GM12878 (cell line): ENCODE results near the gene ZDHHC11. TPM values are rescaled to one million over a fixed set of nuclear protein-coding genes. Genes with fewer than 3 reads are reported as not detected.
"Not testable (repeated sequence)": the region's sequence is repeated elsewhere in the genome, so short reads cannot be mapped to it uniquely, and the experiment has no call there.

ENCODE experiments used
- ATAC-seq: fragments of 200-7000 bp; cut with Tn5 transposase; 3 replicates; pipeline ENCODE4 v1.9.1; 2020; ENCODE audit warnings: mild to moderate bottlenecking, moderate library complexity
- BruUV-seq: library from RNA; stranded (reverse); fragments of 400-500 nt; replicated peaks from 2 replicates; lab custom pipeline; 2021; lab: Mats Ljungman, UMichigan
- CTCF ChIA-PET: fragments of 300-600 bp; sonication (Branson Sonifier 250); formaldehyde crosslinking; extraction: SDS; loops from one replicate; lab custom pipeline; 2021; ENCODE audit warnings: inconsistent platforms; lab: Yijun Ruan, JAX
- POLR2A ChIA-PET: fragments of 350-600 bp; formaldehyde crosslinking; extraction: SDS; loops from one replicate; lab custom pipeline; 2021; ENCODE audit warnings: inconsistent platforms; lab: Charles Lee
- RAD21 ChIA-PET: fragments of 300-600 bp; sonication (Branson Sonifier 250); formaldehyde crosslinking; loops from one replicate; lab custom pipeline; 2023; ENCODE audit warnings: antibody characterized with exemption; ENCODE audit not compliant: unreplicated experiment; lab: Charles Lee
- SMC1A ChIA-PET: fragments of 300-600 bp; sonication (Branson Sonifier 250); formaldehyde crosslinking; loops from one replicate; lab custom pipeline; 2023; ENCODE audit not compliant: unreplicated experiment, uncharacterized antibody; lab: Charles Lee
- DNase-seq: peaks from one replicate; pipeline ENCODE4 v3.0.0-alpha.2; 2011; ENCODE audit warnings: low read depth, low spot score
- FAIRE-seq: peaks from 3 replicates; lab custom pipeline; 2011; peaks lifted over from hg19 to GRCh38; lab: Jason Lieb, UNC
- H2AFZ ChIP-seq: 2 replicates; pipeline ENCODE4 v1.6.0; 2011; ENCODE audit warnings: low read depth, low read length, control low read depth; ENCODE audit not compliant: control insufficient read depth
- H3K27ac ChIP-seq: 2 replicates; pipeline ENCODE4 v1.5.1; 2011; ENCODE audit warnings: control low read depth; ENCODE audit not compliant: control insufficient read depth, insufficient read depth
- H3K27me3 ChIP-seq, 2 experiments: replicated peaks in 1 of 2; 2 replicates each; pipeline versions ENCODE4 v1.6.0 to v1.6.1; 2011; ENCODE audit warnings: low read length in 1 of 2; ENCODE audit not compliant: control insufficient read depth in 2 of 2, insufficient read depth in 2 of 2
- H3K36me3 ChIP-seq, 2 experiments: 2 replicates each; pipeline ENCODE4 v1.5.1; 2011; ENCODE audit warnings: low read length in 1 of 2; ENCODE audit not compliant: control insufficient read depth in 2 of 2, insufficient read depth in 2 of 2
- H3K4me1 ChIP-seq: 2 replicates; pipeline ENCODE4 v1.6.1; 2011; ENCODE audit warnings: mild to moderate bottlenecking, low read length, moderate library complexity, mixed read lengths; ENCODE audit not compliant: control insufficient read depth, insufficient read depth
- H3K4me2 ChIP-seq: 2 replicates; pipeline ENCODE4 v1.6.0; 2011; ENCODE audit warnings: control low read depth; ENCODE audit not compliant: control insufficient read depth, insufficient read depth
- H3K4me3 ChIP-seq: fragments of 200-600 bp; sonication (generic); 2 replicates; pipeline ENCODE4 v1.5.1; 2016
- H3K79me2 ChIP-seq: 2 replicates; pipeline ENCODE4 v1.6.0; 2011; ENCODE audit warnings: low read length; ENCODE audit not compliant: control insufficient read depth, insufficient read depth
- H3K9ac ChIP-seq: 2 replicates; pipeline ENCODE4 v1.8.0; 2011; ENCODE audit warnings: low read length, control low read depth, mixed read lengths; ENCODE audit not compliant: control insufficient read depth, insufficient read depth
- H3K9me3 ChIP-seq: replicated peaks from 3 replicates; pipeline ENCODE4 v1.5.1; 2011; ENCODE audit warnings: mild to moderate bottlenecking, low read length; ENCODE audit not compliant: control insufficient read depth, insufficient read depth
- H4K20me1 ChIP-seq: 2 replicates; pipeline ENCODE4 v1.6.0; 2011; ENCODE audit not compliant: control insufficient read depth, insufficient read depth
- DPF2 ChIP-seq: fragments of 450-650 bp; IDR thresholded peaks from 2 replicates; pipeline ENCODE4 v1.6.1; 2017; ENCODE audit warnings: mild to moderate bottlenecking
- EP300 ChIP-seq, 2 experiments: fragments of 150-350 bp in 1 of 2; IDR thresholded peaks; 2 replicates each; pipeline ENCODE4 v1.6.1; 2011 to 2012; ENCODE audit warnings: low read depth in 2 of 2, low read length in 2 of 2, borderline replicate concordance in 1 of 2, improper control_type of control experiment in 1 of 2, inconsistent platforms in 1 of 2; ENCODE audit not compliant: control insufficient read depth in 1 of 2
- EZH2 ChIP-seq: IDR thresholded peaks from 2 replicates; pipeline ENCODE4 v1.6.1; 2012; ENCODE audit warnings: low read depth, mild to moderate bottlenecking, control low read depth, inconsistent platforms, low read length, borderline replicate concordance; ENCODE audit not compliant: control insufficient read depth
- IKZF1 ChIP-seq: fragments of 450-650 bp; conservative IDR thresholded peaks from 2 replicates; pipeline ENCODE4 v1.6.1; 2017; ENCODE audit warnings: antibody characterized with exemption, mild to moderate bottlenecking
- SRF ChIP-seq, 2 experiments: IDR thresholded peaks; 2 replicates each; pipeline ENCODE4 v1.6.1; 2011; ENCODE audit warnings: low read depth in 2 of 2, low read length in 2 of 2, mild to moderate bottlenecking in 1 of 2, moderate library complexity in 1 of 2
- ZZZ3 ChIP-seq: IDR thresholded peaks from 2 replicates; pipeline ENCODE4 v1.6.1; 2011; ENCODE audit warnings: low read depth; ENCODE audit not compliant: control insufficient read depth, insufficient read length
- WGBS: methylation state at CpG from one replicate; pipeline ENCODE4 v1.1.6; 2016; ENCODE audit warnings: low lambda C conversion rate; ENCODE audit not compliant: insufficient replicate concordance, insufficient coverage; ENCODE audit errors: missing lambda C conversion rate; 5-methylcytosine and 5-hydroxymethylcytosine counted together
- in situ Hi-C: fragments of 300-500 bp; cut with MboI; formaldehyde crosslinking; loops from 9 replicates; pipeline ENCODE4 v1.14.3; 2018; ENCODE audit warnings: mixed read lengths
- intact Hi-C: fragments of 100-400 bp; cut with micrococcal nuclease; formaldehyde crosslinking; loops from one replicate; pipeline ENCODE4 v1.14.2; 2022; ENCODE audit not compliant: unreplicated experiment
- polyA plus RNA-seq, 11 experiments: library from polyadenylated mRNA; depleted of rRNA in 4 of 11; unstranded in 6 of 11; stranded (reverse) in 5 of 11; fragments of >200 nt; fragmentation: Nextera tagmentation in 4 of 11; fragmentation: Illumina TruSeq in 1 of 11; extraction: Ambion mirVana in 4 of 11; extraction: Trizol in 1 of 11; gene quantifications; 1 replicate in 1 of 11; 2 replicates in 10 of 11; pipeline versions ENCODE4 v1.2.1 to v1.2.3, GENCODE V29; 2011 to 2016; ENCODE audit warnings: inconsistent platforms in 2 of 11, missing spikeins in 2 of 11, low read depth in 1 of 11
- total RNA-seq, 4 experiments: library from RNA; depleted of rRNA in 3 of 4; stranded (reverse); fragments of >200 nt in 3 of 4; fragmentation: Illumina TruSeq in 1 of 4; extraction: Trizol in 1 of 4; gene quantifications; 2 replicates each; pipeline versions ENCODE4 v1.2.1 to v1.2.3, GENCODE V29; 2013 to 2021
- TF ChIP-seq, protein P1 (sequence below): fragments of 450-650 bp; IDR thresholded peaks from 2 replicates; pipeline ENCODE4 v1.6.1; 2017; ENCODE audit warnings: mild to moderate bottlenecking
- TF ChIP-seq, protein P2 (sequence below): IDR thresholded peaks from 2 replicates; pipeline ENCODE4 v1.6.1; 2011; ENCODE audit warnings: mild to moderate bottlenecking, low read depth, low read length, moderate library complexity; ENCODE audit not compliant: insufficient replicate concordance
- TF ChIP-seq, protein P3 (sequence below): fragments of 450-650 bp; IDR thresholded peaks from 2 replicates; pipeline ENCODE4 v1.6.1; 2017; ENCODE audit warnings: mild to moderate bottlenecking, moderate library complexity

Gene ZDHHC11
- total and polyA plus RNA-seq, 10 of the 15 experiments (the other 5 are each of a cell fraction or from before 2014, with no cell fraction given): 0.04 to 1.4 (median 0.30) TPM

DNA sequence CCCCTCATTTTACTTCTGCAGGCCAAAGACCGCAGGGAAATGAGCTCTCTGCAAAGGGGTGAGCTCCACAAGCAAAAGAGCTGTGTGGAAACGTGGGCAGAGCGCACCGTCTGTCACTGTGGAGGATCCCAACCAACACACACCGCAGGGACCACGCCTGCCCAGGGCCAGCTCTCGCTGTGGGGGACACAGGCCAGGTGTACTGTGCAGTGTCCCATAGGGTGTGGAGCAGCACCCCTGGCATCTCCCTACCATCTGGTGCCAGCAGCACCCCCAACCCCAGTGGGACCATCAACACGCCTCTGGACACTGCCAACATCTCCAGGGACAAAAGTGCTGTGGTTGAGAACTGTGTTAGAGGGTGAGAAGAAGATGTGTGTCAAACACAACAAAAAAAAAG, 27.9 kb upstream of the ZDHHC11 start:
- ATAC-seq, in situ Hi-C loops, H3K27me3 ChIP-seq, H4K20me1 ChIP-seq, FAIRE-seq, H3K9me3 ChIP-seq, H3K4me1 ChIP-seq, DNase-seq, SMC1A ChIA-PET, H3K79me2 ChIP-seq, intact Hi-C loops, BruUV-seq, H2AFZ ChIP-seq, H3K27ac ChIP-seq, POLR2A ChIA-PET, H3K4me2 ChIP-seq, H3K9ac ChIP-seq, CTCF ChIA-PET, RAD21 ChIA-PET, H3K4me3 ChIP-seq: not testable (repeated sequence)
- H3K36me3 ChIP-seq: peaks cover 35 to 41% of the 10 kb centered on the region in 2 experiments
- no CpG with 5 or more reads among the region's 8 CpGs for WGBS

DNA sequence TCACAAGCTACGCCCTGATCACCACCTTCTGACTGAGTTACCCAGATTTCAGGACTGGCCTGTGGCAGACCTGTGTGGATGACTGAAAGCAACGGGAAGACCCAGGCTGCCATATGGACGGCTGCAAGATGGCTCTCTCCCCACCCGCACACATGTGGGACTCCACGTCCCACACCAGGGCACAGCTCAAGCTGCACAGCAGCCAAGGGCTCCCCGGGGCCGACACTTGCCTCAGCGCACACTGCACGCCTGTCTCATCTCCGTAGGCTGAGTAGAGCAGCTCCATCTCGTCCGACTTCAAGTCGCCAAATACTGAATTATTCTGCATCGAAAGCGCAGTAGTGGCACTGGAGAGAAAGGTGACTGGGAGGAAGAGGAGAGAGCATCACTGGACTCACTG, 27.3 kb upstream of the ZDHHC11 start:
- H3K4me3 ChIP-seq: no peak overlapping the region
- no peaks in the 10 kb centered on the region for H3K4me1 ChIP-seq
- H3K4me2 ChIP-seq: no peak overlapping the region
- H3K27me3 ChIP-seq: no peaks in the 10 kb centered on the region
- in situ Hi-C loops (no loop called here), intact Hi-C loops (no loop called here)
- FAIRE-seq (no peak), DNase-seq (no peak), ATAC-seq (no peak)
- H4K20me1 ChIP-seq: peaks cover 9% of the 10 kb centered on the region; the same call in 1 of the 2 replicates
- peaks cover 4% of the 10 kb centered on the region; the same call in 1 of the 2 replicates for H3K79me2 ChIP-seq
- WGBS: 95% methylated on average over 15 of the region's 15 CpGs
- no peak overlapping the region for H3K27ac ChIP-seq
- CTCF ChIA-PET: no interaction called here
- H3K9me3 ChIP-seq: no peaks in the 10 kb centered on the region; the same call in 2 of the 3 replicates
- no peak overlapping the region for H3K9ac ChIP-seq
- no TSS peak for BruUV-seq
- peaks cover 30 to 36% of the 10 kb centered on the region in 2 experiments for H3K36me3 ChIP-seq
- no peak overlapping the region for H2AFZ ChIP-seq
- RAD21 ChIA-PET: no interaction called here
- SMC1A ChIA-PET: no interaction called here
- POLR2A ChIA-PET: no interaction called here
- TF ChIP-seq EZH2 (no peak), EP300 (IDR thresholded peaks at IDR 0.05; ENCODE audit: borderline replicate concordance in 1 of 2, control insufficient read depth in 1 of 2, low read depth in 2 of 2, low read length in 2 of 2) (no peak), DPF2 (no peak), IKZF1 (no peak), ZZZ3 (no peak), SRF (IDR thresholded peaks at IDR 0.05; ENCODE audit: low read depth in 2 of 2, low read length in 2 of 2) (no peak)
- TF ChIP-seq, protein P1, sequence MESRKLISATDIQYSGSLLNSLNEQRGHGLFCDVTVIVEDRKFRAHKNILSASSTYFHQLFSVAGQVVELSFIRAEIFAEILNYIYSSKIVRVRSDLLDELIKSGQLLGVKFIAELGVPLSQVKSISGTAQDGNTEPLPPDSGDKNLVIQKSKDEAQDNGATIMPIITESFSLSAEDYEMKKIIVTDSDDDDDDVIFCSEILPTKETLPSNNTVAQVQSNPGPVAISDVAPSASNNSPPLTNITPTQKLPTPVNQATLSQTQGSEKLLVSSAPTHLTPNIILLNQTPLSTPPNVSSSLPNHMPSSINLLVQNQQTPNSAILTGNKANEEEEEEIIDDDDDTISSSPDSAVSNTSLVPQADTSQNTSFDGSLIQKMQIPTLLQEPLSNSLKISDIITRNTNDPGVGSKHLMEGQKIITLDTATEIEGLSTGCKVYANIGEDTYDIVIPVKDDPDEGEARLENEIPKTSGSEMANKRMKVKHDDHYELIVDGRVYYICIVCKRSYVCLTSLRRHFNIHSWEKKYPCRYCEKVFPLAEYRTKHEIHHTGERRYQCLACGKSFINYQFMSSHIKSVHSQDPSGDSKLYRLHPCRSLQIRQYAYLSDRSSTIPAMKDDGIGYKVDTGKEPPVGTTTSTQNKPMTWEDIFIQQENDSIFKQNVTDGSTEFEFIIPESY: no peak
- TF ChIP-seq, protein P2, sequence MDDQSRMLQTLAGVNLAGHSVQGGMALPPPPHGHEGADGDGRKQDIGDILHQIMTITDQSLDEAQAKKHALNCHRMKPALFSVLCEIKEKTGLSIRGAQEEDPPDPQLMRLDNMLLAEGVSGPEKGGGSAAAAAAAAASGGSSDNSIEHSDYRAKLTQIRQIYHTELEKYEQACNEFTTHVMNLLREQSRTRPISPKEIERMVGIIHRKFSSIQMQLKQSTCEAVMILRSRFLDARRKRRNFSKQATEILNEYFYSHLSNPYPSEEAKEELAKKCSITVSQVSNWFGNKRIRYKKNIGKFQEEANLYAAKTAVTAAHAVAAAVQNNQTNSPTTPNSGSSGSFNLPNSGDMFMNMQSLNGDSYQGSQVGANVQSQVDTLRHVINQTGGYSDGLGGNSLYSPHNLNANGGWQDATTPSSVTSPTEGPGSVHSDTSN: no peak
- TF ChIP-seq, protein P3, sequence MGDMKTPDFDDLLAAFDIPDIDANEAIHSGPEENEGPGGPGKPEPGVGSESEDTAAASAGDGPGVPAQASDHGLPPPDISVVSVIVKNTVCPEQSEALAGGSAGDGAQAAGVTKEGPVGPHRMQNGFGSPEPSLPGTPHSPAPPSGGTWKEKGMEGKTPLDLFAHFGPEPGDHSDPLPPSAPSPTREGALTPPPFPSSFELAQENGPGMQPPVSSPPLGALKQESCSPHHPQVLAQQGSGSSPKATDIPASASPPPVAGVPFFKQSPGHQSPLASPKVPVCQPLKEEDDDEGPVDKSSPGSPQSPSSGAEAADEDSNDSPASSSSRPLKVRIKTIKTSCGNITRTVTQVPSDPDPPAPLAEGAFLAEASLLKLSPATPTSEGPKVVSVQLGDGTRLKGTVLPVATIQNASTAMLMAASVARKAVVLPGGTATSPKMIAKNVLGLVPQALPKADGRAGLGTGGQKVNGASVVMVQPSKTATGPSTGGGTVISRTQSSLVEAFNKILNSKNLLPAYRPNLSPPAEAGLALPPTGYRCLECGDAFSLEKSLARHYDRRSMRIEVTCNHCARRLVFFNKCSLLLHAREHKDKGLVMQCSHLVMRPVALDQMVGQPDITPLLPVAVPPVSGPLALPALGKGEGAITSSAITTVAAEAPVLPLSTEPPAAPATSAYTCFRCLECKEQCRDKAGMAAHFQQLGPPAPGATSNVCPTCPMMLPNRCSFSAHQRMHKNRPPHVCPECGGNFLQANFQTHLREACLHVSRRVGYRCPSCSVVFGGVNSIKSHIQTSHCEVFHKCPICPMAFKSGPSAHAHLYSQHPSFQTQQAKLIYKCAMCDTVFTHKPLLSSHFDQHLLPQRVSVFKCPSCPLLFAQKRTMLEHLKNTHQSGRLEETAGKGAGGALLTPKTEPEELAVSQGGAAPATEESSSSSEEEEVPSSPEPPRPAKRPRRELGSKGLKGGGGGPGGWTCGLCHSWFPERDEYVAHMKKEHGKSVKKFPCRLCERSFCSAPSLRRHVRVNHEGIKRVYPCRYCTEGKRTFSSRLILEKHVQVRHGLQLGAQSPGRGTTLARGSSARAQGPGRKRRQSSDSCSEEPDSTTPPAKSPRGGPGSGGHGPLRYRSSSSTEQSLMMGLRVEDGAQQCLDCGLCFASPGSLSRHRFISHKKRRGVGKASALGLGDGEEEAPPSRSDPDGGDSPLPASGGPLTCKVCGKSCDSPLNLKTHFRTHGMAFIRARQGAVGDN: no peak
